Measurements from ENCODE around the gene BDH1. TPM values are rescaled to one million over a fixed set of nuclear protein-coding genes. Genes with fewer than 3 reads are reported as not detected.

BDH1 gene
- total and polyA plus RNA-seq, 2 of the 13 experiments (the other 11 are each of a cell fraction or from before 2014, with no cell fraction given) = 21.2 to 71.9 TPM

DNA sequence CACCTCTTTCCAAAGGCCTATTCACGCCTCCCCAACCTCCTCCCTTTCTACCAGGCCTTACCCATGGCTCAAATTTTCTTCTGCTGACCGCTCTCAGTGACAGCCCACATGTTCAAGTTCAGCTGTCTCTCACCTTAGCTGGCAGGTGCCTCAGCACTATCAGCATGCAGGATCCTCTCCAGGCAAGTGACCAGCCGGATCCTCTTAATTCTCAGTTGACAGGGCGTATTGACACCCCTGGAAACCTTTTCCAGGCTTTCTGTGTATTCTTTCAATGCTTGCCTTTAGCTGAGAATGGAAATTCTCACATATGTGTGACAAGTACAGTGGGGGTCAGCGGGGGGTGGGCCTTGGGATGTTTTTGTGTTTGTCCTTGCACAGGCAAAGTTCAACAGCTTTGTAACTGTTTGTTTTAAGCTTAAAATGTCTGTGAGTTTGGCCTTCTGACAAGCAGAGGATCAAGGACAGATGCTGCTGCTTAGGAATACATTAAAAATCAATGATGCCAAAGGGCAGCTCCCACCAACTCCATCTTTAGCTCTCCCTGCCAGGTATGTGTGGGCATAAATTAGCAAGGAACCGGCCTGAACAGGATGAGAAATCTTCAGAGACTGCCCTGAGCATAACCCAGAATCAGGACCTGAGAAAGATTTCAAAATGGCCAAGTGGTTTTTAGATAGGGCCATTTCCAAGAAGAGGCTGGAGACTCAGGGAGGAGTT lies 17.4 kb upstream of the BDH1 start (continued):
- TF ChIP-seq, protein P1, sequence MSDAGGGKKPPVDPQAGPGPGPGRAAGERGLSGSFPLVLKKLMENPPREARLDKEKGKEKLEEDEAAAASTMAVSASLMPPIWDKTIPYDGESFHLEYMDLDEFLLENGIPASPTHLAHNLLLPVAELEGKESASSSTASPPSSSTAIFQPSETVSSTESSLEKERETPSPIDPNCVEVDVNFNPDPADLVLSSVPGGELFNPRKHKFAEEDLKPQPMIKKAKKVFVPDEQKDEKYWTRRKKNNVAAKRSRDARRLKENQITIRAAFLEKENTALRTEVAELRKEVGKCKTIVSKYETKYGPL (CRISPR knock-in tag; IDR thresholded peaks at IDR 0.05) = 0 out of 2 replicates have a peak, but pooled peaks have one; percentile 57
- TF ChIP-seq TARDBP (CRISPR knock-in tag; IDR thresholded peaks at IDR 0.05) (peak; percentile 87), ZNF33A (CRISPR knock-in tag; IDR thresholded peaks at IDR 0.05; ENCODE audit: borderline replicate concordance) (no peak; the same call in 1 of the 2 replicates), ZIK1 (CRISPR knock-in tag; IDR thresholded peaks at IDR 0.05; ENCODE audit: borderline replicate concordance, low read depth) (0 out of 2 replicates have a peak, but pooled peaks have one; percentile 24), ZEB1 (IDR thresholded peaks at IDR 0.05; ENCODE audit: insufficient replicate concordance, low read depth) (peak; percentile 56), SP5 (CRISPR knock-in tag; IDR thresholded peaks at IDR 0.05; ENCODE audit: borderline replicate concordance, low read depth) (peak; percentile 92), JUND (CRISPR knock-in tag; IDR thresholded peaks at IDR 0.05) (no peak), TBX3 (IDR thresholded peaks at IDR 0.05; ENCODE audit: borderline replicate concordance) (peak; percentile 86), ZNF260 (CRISPR knock-in tag; IDR thresholded peaks at IDR 0.05; ENCODE audit: borderline replicate concordance, low read depth) (no peak), CENPT (CRISPR knock-in tag; IDR thresholded peaks at IDR 0.05; ENCODE audit: low read depth) (no peak), HOXA5 (CRISPR knock-in tag; IDR thresholded peaks at IDR 0.05) (peak; percentile 80; the same call in 1 of the 2 replicates), ZBTB38 (CRISPR knock-in tag; IDR thresholded peaks at IDR 0.05) (peak; percentile 41; the same call in 1 of the 2 replicates), ZNF761 (CRISPR knock-in tag; conservative IDR thresholded peaks at IDR 0.05) (peak; percentile 52; the same call in 1 of the 2 replicates), ZMYM4 (CRISPR knock-in tag; IDR thresholded peaks at IDR 0.05) (peak; percentile 88)
- TF ChIP-seq, protein P2, sequence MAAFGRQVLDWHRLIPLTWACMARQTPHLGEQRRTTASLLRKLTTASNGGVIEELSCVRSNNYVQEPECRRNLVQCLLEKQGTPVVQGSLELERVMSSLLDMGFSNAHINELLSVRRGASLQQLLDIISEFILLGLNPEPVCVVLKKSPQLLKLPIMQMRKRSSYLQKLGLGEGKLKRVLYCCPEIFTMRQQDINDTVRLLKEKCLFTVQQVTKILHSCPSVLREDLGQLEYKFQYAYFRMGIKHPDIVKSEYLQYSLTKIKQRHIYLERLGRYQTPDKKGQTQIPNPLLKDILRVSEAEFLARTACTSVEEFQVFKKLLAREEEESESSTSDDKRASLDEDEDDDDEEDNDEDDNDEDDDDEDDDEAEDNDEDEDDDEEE (CRISPR knock-in tag; IDR thresholded peaks at IDR 0.05) = 0 out of 2 replicates have a peak, but pooled peaks have one; percentile 18
- TF ChIP-seq, protein P3, sequence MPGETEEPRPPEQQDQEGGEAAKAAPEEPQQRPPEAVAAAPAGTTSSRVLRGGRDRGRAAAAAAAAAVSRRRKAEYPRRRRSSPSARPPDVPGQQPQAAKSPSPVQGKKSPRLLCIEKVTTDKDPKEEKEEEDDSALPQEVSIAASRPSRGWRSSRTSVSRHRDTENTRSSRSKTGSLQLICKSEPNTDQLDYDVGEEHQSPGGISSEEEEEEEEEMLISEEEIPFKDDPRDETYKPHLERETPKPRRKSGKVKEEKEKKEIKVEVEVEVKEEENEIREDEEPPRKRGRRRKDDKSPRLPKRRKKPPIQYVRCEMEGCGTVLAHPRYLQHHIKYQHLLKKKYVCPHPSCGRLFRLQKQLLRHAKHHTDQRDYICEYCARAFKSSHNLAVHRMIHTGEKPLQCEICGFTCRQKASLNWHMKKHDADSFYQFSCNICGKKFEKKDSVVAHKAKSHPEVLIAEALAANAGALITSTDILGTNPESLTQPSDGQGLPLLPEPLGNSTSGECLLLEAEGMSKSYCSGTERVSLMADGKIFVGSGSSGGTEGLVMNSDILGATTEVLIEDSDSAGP (CRISPR knock-in tag; IDR thresholded peaks at IDR 0.05; ENCODE audit: borderline replicate concordance) = peak; percentile 52; the same call in 1 of the 2 replicates
